GM21619 (cell line): Measurements from ENCODE around the gene STX18.

Experiments
- ATAC-seq: cut with Tn5 transposase; IDR thresholded peaks from one replicate; pipeline ENCODE4 v1.9.1; 2021; ENCODE audit not compliant: unreplicated experiment

Gene STX18

DNA sequence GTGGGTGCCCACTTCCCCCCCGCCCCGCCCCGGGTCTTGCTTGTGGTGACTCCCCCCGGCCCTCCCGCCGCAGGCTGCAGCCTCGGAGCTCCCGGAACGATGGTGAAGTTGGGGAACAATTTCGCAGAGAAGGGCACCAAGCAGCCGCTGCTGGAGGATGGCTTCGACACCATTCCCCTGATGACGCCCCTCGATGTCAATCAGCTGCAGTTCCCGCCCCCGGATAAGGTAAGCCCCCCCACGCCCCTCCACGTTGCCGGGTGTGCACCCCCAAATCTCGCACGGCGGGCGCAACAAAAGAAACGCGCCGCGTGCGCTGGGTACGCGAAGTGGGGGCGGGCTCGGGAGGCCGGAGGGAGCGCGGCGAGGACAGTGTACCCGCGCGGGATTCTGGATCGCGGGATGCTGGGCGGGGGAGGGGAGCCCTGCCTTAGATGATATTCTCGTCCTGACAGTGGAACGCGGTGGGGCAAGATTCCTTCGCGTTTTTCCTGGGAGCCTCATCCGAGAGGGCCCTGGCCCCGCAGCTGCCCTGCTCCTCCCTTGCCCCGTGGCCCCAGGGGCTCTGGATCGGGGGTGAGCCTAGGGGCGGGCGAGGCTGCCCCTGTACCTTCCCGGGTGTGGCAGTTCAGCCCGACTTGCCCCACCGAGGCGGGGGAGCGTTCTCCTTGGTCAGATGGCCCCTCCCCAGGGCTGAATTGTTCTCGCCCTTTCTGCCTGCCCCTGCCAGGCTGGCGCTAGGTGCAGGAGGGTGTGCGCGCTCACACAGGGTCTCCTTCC, 154.1 kb downstream of the STX18 start:
- no peak for ATAC-seq

DNA sequence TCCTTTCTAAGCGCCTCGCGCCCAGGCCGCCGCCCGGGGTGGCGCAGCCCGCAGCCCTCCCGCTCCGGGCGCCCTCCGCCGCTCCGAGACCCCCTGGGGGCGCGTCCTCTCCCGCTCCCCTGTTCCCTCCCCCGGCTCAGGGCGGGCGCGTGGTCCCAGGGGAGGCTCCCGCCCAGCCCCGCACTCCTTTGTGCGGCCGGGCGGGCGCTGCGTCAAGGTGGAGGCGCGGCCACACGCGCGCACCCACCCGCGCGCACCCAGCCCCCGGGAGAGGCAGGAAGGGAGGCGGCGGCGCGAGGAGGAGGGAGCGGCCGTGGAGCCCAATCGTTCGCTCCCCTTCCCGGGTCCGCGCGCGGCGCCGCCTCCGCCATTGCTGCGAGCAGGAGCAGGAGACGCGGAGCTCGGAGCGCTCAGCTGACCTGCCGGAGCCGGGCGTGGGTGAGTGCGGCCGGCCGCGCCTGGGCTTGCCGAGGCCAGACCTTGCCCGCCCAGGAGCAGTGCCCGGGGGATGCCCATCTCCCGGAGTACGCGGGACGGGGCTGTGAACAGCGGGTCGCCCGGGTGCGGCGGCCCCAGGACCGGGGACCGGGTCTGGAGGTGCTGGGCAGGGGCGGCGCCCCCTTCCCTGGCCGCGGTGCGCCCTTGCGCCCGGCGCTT, 155.0 kb downstream of the STX18 start, which contains the start of gene NSG1:
NSG1 (plus strand) TSS at position 367 of the 657 bp plus-strand sequence. CDS start 528 bp downstream, outside the sequence.
- no peak for ATAC-seq

DNA sequence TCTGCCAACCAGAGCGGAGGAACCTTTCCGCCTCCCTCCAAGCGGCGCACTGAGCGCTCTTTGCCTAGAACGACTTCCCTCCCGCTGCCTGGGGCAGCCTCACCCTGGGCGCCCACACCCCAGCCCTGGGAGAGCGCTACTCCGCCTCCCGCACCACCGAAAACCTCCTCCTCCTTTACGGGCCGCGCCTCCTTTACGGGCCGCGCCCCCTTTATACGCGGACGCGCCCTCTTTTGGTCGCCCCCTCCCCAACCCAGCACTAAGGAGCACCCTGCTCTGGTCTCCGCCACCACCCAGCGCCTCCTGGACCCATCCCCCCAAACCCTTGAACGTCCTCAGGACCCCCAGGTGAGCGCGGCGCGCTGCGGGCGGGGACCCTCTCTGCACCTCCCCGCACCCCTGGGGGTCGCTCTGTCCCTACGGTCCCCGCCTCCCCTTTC, 155.5 kb downstream of the STX18 start:
- ATAC-seq: no peak

- no peak for ATAC-seq
Measured at GRCh38 chr4:4385729-4386295, 156.0 kb downstream of the STX18 start.

DNA sequence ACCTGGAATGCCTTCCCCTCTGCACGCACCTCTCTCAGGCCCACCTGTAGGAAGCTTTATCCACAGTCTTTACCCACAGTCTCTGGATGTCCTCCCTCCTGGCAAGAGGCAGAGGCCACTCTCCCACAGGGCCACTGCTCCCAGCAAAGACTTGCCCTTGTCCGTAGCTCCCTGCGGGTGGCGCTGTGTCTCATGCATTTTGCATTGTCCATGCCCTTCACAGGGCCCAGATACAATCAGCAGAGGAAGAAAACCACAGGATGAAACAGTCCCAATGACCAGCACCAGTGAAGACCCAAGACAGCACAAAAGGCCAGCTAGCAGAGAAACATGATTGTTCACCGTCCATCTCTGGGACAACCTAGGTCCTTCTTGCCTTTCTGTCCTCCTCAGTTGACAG, 157.0 kb downstream of the STX18 start:
- no peak for ATAC-seq

DNA sequence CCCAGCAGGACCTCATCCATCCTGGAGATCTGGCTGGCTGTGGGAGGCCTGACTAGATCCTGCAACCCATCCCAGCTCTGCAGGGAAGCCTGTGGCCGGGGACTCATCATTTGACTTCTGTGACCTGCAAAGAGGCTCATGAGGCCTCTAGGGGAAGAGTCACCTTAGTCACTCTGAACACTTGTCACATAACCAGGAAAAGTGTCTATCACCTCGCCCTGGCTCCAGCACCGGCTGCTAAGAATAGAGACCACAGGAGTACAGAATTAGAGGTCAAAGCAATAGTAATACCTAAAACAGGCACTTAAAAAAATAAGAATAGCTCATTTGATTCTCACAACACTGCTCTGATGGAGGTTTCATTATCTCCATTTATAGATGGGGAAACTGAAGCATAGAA, 158.8 kb downstream of the STX18 start:
- no peak for ATAC-seq

- no peak for ATAC-seq
Measured at GRCh38 chr4:4379540-4380087, 162.2 kb downstream of the STX18 start.

- no peak for ATAC-seq
Measured at GRCh38 chr4:4377732-4378460, 164.0 kb downstream of the STX18 start.

- no peak for ATAC-seq
Measured at GRCh38 chr4:4377191-4377590, 164.7 kb downstream of the STX18 start.

GRCh38 chr4:4376074-4376473, 165.8 kb downstream of the STX18 start:
- ATAC-seq: no peak

DNA sequence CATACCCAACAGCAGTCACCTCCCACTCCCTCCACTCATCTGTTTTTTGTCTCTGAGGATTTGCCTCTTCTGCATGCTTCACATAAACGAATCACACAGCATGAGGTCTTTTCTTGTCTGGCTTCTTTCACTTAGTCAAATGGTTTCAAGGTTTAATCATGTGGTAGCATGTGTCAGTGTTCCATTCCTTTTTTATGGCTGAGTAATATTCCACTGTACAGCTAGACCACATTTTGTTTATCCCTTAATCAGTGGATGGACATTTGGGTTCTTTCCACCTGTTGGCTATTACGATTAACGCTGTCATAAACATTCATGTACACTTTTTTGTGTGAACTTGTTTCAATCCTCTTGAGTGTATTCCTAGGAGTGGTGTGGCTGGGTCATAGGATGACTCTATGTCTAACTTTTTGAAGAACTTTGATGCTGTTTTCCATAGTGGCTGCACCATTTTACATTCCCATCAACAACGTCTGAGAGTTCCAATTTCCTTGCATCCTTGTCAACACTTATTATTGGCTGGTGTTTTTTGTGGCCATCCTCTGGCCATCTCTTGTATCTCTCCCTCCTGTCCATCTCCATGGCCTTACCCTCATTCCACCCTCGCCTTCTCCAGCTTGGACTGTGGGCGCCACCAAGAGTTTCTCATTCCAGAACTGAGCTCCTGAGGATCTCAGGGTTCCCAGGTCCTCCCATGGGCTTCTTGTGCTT, 167.3 kb downstream of the STX18 start:
- ATAC-seq: no peak
